Stimulated activated CD4-positive, alpha-beta T cell treated with anti-CD3 and anti-CD28 coated beads, TNF-alpha, amount 100 ng/mL, for 4 hours (primary cell): Measurements from ENCODE around the gene UBLCP1.
"Not testable (repeated sequence)": the region's sequence is repeated elsewhere in the genome, so short reads cannot be mapped to it uniquely, and the experiment has no call there.

Experiments
- DNase-seq, 3 experiments: peaks; one replicate each; pipeline ENCODE4 v3.0.0-alpha.2; 2020; ENCODE audit warnings: low read depth in 3 of 3

UBLCP1 gene, protein sequence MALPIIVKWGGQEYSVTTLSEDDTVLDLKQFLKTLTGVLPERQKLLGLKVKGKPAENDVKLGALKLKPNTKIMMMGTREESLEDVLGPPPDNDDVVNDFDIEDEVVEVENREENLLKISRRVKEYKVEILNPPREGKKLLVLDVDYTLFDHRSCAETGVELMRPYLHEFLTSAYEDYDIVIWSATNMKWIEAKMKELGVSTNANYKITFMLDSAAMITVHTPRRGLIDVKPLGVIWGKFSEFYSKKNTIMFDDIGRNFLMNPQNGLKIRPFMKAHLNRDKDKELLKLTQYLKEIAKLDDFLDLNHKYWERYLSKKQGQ

GRCh38 chr5:159262859-159263568 lies at the start of gene UBLCP1:
UBLCP1 (plus strand) TSS chr5:159263290; CDS start chr5:159268916, 5,626 bp downstream.
- DNase-seq: peak; percentile 47 to 64 (median 57)

DNA sequence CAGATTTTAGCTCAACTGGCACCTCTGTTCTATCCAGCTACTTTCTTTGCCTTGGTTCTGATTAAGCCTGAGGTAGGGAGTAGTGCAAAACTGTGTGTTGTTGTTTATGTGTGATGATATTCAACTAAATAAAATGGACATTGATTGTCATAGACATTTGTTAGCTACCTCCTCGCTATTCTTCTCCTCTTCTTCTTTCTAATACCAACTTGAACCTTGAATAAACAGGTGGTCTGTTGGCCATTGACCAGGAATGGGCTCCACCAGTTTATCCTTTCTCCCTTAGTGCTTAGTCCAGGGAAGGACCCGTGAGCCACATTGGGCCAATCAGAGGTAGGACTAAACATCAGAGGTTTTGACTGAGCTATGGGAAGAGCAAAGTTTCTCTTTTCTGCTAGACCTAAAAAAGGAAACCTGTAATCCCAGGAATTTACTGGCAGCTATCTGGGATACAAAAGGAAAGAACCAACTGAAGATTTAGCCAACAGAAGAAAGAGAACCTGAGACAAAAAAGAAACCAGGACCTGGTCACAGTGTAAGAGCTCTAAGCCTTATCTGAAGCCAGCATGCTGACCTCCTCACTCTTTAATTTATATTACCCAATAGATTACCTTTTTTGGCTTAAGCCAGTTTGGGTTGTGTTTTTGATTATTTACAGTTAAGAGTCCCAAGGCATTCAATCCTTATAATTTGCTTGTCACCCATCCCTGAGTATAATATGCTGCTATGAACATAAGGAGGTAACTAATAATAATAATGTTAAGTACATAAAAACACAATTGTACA lies 48.4 kb upstream of the UBLCP1 start:
- no peak for DNase-seq

GRCh38 chr5:159215886-159216285 lies 47.2 kb upstream of the UBLCP1 start:
- no peak for DNase-seq

GRCh38 chr5:159216454-159216853 lies 46.6 kb upstream of the UBLCP1 start:
- DNase-seq: no peak

DNA sequence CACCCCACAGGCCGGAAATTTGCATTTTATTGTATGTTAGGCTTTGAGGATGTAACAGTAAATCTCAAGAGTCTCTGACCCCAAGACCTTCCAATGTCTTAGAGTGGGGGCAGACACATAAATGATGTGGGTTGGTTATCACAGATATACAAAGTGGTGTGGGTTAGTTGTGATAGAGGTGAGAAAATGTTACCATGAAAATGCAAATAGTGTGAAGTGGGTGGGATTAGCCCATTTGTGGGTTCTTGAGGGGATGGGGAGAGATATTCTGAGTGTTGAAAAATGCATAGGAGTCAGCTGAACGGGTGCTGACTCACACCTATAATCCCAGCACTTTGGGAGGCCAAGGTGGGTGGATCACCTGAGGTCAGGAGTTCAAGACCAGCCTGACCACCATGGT lies 45.9 kb upstream of the UBLCP1 start:
- DNase-seq: no peak

DNA sequence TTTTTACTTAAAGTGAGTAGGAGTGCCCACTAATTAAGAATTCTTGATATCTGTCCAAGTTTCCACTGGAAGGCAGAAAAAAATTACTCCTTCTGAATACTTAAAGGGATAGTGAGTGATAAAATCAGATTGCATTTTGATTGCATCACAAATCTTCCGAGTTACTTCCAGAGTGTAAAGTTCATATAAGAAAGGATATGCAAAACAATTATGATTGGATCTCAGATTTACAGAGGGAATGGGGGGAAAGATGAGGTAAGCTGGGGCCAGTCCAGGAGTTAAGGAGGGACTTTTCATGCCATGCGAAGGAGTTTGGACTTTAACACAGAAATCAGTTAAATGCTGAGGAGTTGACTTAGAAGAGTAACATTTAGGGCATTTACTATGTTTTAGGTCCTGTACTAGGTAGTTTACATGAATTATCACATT lies 44.5 kb upstream of the UBLCP1 start:
- no peak for DNase-seq

- DNase-seq: no peak
Measured at GRCh38 chr5:159220206-159220605, 42.9 kb upstream of the UBLCP1 start.

DNA sequence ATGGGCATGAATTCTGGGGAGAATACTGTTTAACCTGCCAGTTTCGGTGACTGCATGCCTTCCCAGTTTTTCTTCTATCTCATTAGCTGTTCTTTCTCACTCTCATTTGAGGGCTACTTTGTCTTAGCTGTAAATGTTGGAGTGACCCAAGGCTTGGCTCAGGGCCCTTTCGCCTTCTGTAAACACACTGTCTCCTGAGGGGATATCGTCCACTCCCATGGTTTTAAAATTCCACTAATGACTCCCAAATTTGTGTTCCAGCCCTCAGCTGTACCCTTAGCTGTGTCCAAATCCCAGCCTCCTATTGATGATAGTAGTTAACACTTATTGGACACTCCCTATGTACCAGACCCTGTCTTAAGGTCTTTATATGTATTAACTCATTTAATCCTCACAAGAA lies 39.6 kb upstream of the UBLCP1 start:
- DNase-seq: no peak

DNA sequence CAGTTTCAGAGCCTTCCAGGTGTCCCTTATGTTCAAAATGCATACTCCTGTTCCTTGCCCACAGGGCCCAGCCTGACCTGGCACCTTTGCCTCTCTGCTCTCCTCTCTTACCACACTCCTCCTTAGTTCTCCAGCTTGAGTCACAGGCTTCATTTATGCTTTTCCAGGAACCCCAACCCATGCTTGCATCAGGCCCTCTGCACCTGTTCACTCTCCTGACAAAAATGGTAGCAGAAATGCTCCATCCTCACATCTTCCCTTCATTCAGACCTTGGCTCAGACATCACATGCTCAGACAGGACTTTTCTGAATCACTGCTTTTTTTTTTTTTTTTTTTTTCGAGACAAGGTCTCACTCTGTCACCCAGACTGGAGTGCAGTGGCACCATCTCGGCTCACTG lies 38.6 kb upstream of the UBLCP1 start:
- DNase-seq: no peak

DNA sequence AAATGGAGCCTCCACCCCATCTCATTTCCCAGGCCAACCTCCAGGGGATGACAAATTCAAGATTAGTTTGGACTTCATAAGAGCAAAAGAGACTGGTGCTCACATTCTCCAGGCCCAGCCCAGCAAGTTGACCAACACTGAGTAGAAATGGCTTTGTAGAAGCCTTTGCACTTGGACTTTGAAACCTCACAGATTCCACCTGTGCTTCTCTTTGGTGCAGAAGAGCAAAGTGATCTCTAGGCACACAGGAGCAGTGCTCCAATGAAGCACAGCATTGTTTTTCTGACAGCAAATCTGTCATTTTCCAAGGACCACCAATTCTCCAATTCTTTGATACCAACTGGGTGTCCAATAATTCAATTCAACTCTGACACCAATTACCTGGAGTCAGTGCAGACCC lies 36.6 kb upstream of the UBLCP1 start:
- no peak for DNase-seq

DNA sequence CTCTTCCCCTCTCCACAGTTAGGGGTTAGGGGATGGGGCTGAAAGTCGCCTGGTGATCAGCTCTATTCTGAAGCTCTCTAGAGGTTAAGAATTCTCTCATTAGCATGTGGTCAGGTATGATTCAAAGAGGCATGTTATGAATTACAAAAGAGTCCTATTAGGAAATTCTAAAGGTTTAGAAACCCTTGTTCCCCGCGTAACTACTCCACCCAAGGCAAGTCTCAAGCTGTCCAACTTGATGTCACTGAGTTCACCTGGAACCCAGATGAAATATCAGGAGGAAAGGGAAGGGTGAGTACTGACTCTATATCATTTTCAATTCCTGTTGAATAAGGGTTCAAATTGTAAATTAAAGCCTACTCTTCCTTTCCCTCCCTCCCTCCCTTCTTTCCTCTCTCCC lies 35.6 kb upstream of the UBLCP1 start:
- DNase-seq: no peak

GRCh38 chr5:159228097-159228496 lies 35.0 kb upstream of the UBLCP1 start:
- DNase-seq: not testable (repeated sequence)

DNA sequence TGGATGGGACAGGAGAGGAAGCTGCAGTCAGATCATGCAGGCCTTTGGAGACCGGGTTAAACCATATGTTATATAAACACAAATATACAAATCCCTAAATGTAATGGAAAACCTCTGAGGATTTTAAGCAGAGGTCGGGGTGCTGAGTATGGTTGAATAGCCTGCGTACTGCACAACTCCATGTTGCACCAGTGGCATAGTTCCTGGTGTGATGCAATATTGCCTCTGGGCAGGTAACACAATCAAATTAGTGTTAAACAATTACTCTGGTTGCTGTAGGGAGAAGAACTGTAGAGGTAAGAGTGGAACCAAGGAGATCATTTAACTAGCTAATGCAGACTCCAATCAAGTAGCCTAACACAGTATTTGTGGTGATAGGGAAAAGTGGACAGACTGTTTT lies 32.4 kb upstream of the UBLCP1 start:
- DNase-seq: no peak

DNA sequence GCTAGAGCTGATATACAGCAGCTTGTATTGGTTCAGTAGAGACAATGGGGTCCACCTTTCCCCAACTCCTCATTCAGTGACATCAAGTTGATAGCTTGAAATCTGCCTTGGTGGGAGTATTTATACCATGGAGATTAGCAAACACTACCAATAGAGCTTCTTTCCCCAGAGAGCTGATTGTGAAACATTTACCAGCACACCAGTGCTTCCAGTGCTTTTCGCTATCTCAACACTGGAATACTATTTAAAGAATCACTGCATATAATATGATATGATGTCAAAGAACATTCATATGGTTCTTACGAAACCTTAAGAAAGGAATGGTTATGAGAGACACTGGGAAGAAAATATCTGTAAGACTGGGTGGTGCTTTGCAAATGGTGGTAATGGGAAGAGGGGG lies 31.9 kb upstream of the UBLCP1 start:
- DNase-seq: no peak

- not testable (repeated sequence) for DNase-seq
Measured at GRCh38 chr5:159235871-159236520, 27.1 kb upstream of the UBLCP1 start.

GRCh38 chr5:159240301-159240870 lies 22.7 kb upstream of the UBLCP1 start:
- no peak for DNase-seq

GRCh38 chr5:159241946-159242552 lies 21.0 kb upstream of the UBLCP1 start:
- DNase-seq: no peak

DNA sequence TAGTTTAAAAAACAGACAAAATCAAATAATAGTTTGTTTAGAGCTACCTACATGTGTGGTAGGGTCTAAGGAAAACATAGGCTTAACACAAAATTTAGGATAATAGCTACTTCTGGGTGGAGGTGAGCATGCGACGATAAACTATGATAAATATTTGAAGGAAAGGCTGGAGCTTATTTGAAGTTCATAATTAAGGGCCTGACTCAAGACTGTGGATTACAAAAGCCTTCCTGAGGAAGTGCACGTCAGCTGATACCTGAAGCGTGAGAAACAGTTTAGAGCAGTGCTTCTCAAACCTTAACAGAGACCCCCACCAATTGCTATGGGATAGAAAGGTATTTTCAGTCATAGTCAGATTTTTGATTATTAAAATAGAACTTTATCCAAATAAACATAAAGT lies 20.4 kb upstream of the UBLCP1 start:
- DNase-seq: no peak

- no peak for DNase-seq
Measured at GRCh38 chr5:159243385-159243784, 19.7 kb upstream of the UBLCP1 start.

GRCh38 chr5:159244163-159244562 lies 18.9 kb upstream of the UBLCP1 start:
- DNase-seq: no peak

GRCh38 chr5:159244890-159245289 lies 18.2 kb upstream of the UBLCP1 start:
- DNase-seq: no peak
